Hematopoietic multipotent progenitor cell treated with erythropoietin and hydrocortisone succinate and interleukin-3 and kit ligand, for 8 days (in vitro differentiated cells): Measurements from ENCODE around the gene IMPA2.
A peak's percentile ranks its signal among the peaks of the same experiment; 100 is the strongest.

Experiments used
- DNase-seq: peaks from one replicate; pipeline ENCODE4 v3.0.0-alpha.2; 2015

Gene IMPA2

DNA sequence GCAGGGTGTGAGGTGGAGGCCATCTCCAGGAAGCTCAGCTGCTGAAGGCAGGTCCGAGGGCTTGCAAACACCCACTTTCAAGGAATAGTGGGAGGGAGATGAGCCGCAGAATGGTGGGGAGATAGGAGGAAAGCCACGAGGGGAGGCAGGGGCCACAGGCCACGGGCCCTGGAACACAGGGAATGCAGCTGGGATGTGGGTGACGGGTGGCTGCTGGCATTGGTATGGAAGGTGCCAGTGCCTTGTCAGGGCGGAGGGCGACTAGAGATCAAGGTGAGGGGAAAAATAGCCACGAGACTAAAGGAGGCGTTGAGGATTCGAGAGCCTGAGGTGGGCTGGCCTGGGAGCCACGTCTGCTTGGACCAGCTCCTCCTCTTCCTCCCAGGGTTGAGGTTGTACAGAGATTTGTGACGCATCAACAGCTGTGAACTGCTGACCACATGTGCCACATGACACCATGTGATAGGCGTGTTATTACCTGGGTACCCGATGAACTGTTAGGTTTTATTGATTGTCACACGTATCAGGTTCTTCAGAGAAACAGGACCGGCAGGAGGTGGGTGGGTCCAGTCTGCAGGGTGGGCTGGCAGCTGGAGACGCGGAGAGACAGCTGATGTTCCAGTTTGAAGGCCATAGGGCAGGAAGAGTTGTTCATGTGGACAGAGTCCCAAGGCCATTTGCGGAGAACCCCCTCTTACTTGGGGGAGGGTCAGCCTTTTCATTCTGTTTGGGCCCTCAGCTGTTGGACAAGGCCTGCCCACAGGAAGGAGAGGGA, 9.9 kb downstream of the IMPA2 start:
- DNase-seq: no peak

DNA sequence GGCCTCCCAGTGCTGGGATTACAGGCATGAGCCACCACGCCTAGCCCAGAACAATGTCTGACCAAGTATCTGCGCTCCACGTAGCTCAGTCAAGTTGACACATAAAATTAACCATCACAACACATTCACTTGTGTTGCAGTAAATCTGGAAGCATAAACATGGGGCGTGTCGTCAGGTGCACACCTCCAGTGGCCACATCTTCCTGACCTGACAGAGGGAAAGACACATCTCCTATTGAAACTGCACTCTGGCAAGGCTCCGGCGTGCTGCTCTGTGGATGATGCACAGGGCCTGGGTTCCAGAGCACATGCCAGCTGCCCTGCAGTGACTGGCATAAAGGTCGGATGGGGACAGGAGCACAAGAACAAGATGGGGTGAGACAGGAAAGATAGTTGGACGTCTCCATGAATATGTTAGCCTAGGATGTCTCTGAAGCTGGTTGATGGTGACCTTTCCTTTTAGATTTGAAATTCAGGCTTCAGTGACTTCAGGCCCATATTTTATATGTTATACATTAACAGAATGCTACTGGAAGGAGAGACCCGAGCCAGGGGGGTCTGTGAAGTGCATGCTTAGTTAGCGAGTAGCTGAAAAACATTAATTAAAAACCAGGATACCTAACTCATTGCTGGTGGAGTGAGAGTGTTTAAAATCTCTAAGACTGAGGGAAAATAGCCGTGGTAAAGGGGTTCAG, 10.9 kb downstream of the IMPA2 start:
- no peak for DNase-seq

DNA sequence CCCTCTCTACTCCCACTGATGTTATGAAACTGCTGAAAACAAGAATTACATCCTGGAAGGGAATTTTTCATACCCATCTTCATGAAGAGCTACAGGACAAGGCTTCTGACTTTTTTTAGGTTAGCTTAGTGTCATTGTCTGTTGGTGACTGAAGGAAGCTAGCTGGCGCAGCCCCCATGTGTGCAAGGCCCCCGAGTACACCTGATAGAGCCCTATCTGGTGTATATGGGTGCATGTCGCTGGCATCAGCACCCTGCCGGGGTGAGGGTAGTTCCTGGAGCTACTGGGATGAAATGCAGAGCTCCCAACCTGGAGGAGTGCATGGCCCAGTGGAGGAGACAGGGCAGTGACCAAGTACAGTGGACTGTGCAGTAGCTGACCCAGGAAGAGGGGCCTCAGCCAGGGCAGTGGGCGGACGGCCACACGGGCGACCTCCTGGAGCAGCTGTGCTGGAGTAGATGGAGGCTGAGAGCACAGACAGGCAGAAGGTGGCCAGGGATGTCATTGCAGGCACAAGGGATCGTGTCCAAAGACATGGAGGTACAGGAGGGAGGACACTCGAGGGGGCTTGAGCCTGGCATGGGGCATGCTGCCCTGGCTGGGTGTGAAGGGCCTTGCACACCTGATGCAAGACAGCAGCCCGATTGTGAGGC, 12.1 kb downstream of the IMPA2 start:
- no peak for DNase-seq

DNA sequence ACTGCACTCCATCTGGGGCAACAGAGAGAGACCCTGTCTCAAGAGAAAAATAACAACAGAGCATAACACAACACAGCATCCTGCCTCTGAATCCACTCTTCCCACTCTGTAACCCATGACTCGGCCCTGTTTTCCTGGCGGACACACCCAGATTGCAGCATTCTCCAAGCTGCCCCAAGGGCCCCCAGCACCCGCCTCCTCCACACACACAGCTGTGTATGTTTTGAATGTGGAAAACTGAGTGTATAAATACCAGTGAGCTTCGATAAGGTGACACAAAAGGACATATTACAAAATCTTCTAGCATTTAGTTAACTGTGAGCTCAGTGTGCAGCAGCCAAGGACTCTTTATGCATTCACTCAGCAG, 13.0 kb downstream of the IMPA2 start:
- no peak for DNase-seq

DNA sequence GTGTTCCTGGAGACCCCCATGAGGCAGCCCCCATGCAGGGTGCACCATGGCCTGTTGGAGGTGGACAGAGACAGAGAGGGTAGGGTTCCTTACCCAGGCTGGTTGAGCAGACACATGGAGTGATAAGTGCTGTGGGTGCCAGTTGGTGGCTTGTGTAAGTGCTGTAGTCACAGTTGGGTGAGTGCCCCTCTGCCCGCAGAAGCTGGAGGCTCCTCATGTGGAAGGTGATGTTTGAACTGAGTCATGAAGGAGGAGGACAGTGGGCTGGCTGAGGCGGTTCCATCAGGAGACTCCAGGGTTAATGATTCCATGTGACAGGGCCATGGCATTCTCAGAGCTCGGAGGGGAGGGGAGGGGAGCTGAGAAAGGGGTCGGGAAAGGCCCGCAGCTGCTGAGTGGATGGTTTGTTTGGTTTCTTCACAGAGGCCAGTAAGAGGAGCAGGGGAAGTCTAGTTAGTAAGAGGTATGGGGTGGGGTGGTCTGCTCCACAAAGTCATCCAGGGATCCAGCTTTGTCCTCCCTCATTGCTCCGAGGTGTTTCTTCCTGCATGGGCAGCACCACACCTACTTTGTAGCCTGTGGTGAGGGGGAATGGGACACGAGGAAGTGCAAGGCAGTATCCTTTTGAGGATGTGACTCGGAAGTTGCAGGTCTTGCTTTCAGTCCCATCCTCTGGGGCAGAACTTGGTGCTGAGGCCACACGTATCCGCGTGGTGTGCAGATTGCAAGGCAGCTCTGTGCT, 13.6 kb downstream of the IMPA2 start:
- no peak for DNase-seq

DNA sequence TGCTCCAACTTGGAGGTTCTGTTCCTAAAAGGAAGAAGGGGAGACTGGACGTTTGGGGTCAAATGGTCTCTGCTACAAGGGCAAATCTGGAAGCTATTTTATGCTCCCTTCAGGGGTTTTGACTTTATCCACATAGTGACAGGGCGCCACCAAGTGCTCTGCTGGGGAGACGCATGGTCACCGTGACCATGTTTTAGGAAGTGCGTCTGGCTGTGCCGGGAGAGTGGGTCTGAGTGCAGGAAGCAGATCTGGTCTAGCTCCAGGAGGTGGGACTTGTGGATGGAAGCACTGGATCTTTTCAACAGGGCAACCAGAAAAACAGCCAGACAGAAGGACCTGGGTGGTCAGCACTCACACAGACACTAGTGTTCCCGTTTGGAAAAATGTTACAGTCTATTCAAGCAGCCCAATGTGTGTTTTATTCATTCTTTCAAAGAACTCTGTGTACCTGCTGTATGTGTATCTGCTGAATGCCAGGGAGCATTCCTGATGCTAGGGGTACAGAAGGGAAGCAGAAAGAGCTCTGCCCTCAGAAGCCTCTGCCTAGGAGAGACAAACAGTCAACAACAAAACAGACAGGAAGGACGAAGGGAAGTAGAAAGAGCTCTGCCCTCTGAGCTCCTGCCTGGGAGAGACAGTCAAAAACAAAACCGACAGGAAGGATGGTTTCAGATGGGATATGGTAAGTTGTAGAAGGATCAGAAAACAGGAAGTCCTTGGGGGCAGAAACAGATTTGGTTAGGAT, 14.3 kb downstream of the IMPA2 start:
- DNase-seq: peak; percentile 81

DNA sequence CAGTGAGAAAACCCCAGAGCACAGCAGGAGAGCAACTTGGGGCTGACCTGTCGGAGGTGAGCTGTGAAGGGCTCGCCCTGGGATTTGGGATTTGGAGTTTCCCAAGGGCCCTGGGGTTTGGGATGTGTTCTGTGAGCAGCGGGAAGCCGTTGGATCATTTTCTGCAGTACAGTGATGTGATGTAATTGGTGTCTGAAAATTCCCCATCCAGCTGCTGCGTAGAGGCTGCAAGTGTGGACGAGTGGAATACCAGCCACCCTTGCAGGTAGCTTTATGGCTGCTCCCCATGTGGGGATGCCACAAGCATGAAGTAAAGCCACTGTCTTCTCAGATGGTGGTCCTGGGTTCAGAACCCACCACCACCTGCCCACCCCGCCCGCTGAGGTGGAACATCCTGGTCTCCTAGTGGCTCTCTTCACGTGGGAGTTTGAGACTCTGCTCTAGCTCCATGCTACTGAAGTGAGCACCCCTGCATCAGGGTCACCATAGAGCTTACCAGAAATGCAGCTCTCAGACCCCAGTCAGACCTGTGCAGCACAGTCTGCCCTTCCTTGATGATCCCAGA, 15.0 kb downstream of the IMPA2 start:
- DNase-seq: no peak

DNA sequence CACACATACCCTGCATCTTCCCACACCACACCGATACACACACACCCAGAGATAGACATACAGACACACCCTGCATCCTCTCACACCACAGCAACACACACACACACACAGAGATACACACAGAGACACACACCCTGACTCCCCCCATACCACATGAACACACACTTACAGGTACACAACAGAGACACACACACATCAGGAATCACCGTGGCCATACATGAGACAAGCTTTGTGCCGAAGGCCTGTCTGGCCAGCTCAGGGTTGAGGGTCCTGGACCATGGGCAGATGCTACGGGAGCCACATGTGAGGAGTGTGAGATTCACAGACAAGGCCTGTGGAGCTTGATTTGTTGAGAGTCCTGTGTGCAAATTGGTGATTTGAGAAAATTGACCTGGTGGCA, 15.6 kb downstream of the IMPA2 start:
- DNase-seq: no peak

DNA sequence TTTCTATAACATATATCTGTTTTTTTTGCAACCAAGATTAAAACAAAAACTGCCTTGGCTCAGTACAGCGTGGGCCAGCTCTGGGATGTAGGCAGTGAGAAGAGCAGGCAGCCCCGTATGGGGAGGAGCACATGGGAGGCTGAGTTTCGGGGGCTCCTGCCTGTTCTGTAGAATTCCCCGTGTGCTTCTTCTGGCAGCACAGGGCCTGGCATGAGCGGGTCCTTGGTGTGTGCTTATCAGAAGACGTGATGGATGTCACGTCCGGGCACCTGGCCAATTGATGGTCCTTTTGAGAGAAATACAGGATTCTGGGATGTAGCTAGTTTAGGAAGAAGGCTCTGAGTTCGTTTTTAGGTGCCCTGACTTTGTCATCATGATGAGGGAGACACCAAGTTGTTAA, 16.2 kb downstream of the IMPA2 start:
- DNase-seq: no peak

DNA sequence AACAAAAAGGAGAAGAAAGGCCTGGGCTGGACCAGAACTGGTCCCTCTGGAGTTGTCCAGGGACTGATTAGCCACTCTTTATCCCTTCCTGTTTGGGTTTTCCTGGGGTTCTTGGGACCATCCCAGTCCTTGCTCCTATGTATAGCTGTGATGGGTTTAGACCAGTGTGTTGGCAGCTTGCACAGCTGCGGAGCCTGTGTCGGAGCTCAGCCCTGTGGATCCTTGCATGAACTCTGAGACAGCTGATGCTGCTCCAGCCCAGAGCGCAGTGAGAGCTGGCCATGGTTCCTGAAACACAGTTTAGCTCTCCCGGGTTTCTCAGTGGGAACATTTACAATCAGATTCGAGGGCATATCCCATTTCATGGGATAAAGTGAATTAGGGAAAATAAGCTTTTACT, 16.9 kb downstream of the IMPA2 start:
- DNase-seq: no peak

DNA sequence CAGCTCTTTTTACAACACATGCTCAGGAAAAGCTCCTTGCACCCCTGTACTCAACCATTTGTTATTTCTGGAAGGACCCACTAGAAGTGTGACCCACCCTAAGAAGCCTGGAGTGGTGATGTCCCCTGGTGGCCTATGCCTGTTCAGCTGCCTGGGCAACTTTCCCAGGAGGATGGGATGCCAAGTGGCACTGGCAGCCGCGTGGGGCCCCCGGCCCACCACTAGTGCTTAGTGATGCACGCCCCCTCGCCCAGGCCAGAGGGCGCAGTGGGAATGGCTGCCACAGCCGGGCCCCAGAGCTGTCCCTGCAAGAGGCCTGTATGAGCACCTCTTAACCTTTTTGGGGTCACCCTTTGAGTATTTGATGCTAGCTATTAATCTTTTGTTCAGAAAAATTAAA, 18.1 kb downstream of the IMPA2 start:
- DNase-seq: no peak

DNA sequence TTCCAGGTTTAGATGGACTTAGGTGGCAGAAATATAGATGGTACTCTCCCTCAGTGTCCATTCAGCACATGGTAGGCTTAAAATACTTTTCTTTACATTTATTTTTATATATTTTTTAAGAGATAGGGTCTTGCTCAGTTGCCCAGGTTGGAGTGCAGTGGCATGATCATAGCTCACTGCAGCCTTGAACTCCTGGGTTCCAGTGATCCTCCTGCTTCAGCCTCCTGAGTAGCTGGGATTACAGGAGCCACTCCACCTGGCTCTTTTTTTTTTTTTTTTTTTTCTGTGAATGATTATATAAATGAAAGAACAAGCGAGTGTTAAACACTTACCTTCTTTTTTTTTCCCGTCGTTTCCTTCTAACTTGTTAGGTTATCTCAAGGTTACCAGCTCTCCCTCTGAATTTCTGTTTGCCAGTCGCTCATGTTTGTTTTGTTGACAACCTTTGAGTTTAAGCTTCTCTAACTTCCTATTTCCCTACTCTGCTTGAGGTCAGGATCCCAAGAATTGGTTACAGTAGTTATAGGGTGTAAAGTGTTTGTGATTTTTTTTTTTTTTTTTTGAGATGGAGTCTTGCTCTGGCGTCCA, 18.9 kb downstream of the IMPA2 start:
- DNase-seq: no peak

DNA sequence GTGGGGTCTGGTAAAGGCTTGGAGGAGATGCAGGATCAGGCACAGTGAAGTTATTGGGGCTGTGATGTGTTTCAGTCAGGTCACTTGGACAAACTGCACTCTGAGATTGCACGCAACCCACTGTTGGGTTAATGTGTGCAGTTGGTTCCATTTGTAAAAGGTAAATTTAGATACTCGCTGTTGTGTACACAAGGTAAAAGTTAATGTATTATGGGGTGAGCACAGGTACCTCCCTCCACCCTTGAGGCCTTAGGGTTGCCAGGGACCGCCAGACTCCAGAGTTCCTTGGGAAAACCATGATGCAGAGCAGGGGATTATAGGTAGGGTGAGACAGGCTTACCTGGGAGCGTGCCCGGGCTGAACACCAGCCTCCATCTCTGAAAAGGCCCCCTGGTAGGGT, 20.1 kb downstream of the IMPA2 start:
- DNase-seq: no peak

DNA sequence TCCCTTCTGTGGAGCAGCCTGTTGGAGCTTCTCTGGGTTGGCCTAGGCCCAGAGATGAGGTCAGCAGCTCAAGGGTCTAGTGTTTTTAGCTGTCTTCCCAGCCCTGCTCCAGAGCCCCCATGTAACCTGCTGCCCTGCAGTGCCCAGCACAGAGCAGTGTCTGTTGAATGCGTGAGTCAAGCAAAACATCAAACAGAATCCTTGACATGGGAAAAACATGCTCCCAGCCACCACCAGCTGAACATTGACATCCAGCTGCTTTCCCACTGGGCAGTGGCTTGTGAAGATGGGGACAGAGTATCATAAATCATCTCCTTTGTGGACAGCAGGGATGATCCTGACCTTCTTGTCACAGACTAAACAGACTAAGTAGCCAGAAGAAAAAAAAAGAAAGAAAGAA, 22.6 kb downstream of the IMPA2 start:
- no peak for DNase-seq

DNA sequence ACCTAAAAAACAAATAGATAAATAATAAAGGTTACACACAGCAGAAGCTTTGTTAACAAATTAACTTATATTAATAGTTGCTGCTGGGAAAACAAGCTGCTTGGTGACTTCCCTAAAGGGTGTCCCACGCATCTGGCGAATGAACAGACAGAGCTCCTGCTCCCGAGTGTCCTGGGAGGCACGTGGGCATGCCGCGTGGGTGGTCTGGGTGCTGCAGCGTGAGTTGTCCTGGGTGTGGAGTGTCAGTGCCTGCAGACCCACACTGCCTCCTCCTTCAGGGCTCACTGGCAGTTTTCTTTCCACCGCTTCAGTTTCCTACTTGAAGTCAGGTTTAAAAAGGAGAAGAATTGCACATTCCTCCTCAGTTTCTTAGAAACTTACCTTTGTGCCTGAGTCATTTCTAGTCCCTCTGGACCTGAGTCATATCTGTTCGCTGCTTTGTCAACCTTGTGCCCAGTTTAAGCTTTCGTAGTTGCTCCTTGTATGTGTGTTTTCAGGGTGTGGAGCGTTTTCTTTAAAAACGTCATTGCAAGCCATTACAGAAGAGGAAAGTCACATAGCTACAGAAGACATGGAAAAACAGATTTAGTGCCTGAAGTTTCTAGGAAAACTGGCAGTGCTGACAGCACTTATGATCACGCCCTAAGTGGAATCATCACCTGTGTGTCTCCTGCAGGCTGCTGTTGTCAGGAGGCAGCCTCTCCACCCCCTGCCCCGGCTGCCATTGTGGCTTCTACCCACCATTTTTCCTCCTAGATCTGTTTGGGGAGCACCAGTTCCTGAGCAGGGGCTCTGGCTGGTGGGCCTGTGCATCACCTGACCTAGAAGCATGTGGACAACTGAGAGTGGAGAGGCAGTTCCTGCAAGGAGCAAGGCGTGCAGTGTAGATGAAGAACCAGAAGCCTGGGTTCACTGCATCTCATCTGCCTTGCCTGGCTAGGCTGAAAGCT, 24.5 kb downstream of the IMPA2 start:
- no peak for DNase-seq

DNA sequence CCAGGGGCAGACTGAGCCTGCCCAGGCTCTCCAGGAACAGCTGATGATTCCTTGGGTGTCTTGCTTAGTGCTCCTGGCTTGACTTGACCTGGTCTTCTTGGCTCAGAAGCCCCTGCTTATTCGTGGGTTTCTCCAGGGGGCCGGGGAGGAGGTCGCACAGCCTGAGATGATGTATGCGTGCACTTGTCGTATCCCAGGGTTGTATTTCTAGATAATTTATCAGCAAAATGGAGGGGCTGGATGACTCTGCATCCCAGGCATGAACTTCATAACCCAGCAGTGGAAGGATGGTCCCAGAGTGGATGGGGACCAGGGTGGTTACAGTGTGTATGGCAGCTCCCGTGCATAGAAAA, 25.2 kb downstream of the IMPA2 start:
- no peak for DNase-seq

DNA sequence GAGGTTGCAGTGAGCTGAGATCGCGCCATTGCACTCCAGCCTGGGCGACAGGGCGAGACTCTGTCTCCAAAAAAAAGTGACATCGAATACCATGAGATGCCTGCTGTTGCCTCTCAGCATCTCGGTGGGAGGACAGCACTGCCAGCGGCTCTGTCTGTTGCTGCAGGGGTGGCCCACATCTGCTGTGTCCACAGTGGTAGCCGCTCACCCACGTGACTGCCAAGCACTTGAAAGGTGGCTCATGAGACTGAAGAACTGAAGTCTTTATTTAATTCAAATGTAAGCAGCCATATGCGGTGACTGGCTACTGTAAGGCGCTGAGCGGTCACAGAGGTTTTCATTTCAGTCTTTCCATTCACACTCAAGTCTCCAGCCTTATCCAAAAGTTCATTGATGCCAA, 25.8 kb downstream of the IMPA2 start:
- DNase-seq: no peak

DNA sequence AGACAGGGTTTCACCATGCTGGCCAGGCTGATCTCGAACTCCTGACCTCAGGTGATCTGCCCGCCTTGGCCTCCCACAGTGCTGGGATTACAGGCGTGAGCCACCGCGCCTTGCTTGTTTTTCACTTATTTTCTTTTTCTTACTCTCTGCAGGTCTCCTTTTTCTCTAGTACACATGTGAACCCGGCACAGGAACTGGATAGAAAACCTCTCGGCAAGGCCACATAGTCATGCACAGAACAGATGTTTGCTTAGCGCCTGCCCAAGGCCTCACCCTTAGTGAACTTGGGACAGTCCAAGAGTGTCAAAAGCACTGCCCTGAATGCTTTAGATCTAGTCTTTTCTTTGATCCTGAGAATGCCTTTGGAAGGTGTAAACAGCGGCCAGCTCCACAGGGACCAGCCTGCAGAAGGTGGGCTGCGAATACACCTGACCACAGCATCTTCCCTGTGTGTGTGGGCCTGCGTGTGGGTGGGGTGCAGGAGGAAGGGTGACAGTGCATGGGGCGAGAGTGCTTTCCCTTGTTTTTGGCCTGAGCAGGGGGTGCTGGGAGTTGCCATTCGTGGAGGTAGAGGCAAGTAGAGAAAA, 27.0 kb downstream of the IMPA2 start:
- DNase-seq: no peak

DNA sequence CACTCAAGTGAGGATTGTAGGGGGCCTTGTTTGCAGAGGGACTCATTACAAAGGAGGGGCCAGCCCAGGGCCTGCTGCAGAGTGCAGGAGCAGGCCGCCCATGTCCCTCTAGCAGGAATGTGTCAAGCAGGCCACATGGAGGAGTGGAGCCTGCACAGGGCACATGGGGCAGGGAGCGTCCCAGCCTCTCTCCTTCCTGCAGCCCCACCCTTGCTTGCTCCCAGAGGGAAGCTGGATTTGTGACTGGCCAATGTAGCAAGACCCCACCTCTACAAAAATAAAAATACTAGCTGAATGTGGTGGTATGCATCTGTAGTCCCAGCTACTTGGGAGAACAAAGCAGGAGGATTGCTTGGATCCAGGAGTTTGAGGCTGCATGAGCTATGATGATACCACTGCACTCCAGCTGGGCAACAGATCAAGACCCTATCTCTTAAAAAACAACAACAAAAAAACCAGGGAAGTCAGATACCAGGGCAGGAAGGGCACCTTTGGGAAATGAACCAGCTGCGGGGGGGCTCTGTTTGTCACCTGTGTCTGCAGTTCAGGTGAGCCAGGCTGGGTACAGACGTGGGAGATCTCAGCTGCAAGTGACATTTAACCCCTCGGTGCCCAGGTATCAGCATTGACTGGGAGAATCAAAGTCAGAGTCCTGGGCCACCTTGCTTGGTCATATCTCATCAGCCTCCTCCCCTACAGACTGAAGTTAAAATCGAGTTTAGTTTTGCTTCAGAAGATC, 27.7 kb downstream of the IMPA2 start:
- no peak for DNase-seq
